HCEC 1CT (cell line): Measurements from ENCODE around the gene MYRFL.
A peak's percentile ranks its signal among the peaks of the same experiment; 100 is the strongest.
"Not testable (repeated sequence)": the region's sequence is repeated elsewhere in the genome, so short reads cannot be mapped to it uniquely, and the experiment has no call there.

ENCODE experiments used
- DNase-seq: peaks from one replicate; pipeline ENCODE4 v3.0.0-alpha.2; 2017

The MYRFL gene

DNA sequence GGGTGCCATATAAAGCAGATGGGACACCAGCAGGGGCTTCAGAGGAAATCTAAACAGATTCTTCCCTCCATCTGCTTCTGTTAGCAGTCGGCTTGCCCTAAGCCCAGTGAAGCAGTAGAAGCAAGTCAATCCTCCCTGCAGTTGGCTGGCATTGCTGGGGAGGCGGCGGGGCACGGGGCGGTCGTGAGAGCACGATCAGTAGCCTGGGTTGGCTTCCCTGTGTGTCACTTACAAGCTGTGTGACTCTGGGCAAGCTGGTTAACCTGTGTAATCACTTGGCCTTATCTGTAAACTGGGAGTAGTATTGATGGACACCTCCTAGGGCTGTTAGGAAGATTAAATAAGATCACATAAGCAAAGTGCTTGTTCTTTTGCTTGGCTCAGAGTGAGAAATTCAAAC is 19.4 kb downstream of the MYRFL start:
- DNase-seq = no peak

DNA sequence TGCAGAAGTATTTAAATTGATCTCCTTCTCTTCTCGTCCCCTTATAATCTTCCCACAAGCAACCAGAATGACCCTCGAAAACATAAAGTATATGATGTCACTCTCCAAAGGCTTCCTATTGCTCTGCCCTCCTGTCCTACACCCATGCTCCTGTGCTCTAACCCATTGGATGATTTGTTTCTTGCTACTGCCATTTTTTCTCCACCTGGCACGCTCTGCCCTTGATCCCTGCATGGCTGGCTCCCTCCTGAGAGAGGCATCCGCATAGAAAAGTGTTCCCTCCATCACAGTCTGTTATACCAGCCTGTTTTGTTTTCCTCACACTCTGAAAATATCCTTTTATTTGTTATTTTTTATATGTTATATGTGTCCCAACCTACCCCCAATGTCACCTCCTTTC is 19.8 kb downstream of the MYRFL start:
- no peak for DNase-seq

DNA sequence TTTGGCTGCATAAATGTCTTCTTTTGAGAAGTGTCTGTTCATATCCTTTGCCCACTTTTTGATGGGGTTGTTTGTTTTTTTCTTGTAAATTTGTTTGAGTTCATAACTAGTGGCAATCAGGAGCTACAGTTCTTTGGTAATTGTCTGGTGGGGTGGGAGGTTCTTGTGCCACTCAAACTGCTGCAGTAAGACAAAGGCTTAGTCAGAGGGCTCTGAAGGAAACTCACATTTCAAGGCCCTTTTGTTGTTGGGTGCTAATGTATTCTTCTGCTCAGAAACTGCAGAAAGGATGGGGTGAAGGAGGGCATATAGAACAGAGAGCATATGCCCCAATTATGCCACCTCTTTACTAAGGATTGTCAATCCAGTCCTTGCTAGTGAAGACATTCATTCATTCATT is 21.9 kb downstream of the MYRFL start:
- DNase-seq = no peak

GRCh38 chr12:69851976-69852375 is 26.9 kb downstream of the MYRFL start:
- DNase-seq = no peak

DNA sequence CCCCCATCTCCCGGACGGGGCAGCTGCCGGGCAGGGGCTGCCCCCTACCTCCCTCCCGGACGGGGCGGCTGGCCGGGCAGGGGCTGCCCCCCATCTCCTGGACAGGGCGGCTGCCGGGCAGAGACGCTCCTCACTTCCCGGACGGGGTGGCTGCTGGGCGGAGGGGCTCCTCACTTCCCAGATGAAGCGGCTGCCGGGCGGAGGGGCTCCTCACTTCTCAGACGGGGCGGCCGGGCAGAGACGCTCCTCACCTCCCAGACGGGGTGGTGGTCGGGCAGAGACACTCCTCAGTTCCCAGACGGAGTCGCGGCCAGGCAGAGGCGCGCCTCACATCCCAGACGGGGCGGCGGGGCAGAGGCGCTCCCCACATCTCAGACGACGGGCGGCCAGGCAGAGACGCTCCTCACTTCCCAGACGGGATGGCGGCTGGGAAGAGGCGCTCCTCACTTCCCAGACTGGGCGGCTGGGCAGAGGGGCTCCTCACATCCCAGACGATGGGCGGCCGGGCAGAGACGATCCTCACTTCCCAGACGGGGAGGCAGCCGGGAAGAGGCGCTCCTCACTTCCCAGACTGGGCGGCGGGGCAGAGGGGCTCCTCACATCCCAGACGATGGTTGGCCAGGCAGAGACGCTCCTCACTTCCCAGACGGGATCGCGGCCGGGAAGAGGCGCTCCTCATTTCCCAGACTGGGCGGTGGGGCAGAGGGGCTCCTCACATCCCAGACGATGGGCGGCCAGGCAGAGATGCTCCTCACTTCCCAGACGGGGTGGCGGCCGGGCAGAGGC is 28.3 kb downstream of the MYRFL start:
- not testable (repeated sequence) for DNase-seq

DNA sequence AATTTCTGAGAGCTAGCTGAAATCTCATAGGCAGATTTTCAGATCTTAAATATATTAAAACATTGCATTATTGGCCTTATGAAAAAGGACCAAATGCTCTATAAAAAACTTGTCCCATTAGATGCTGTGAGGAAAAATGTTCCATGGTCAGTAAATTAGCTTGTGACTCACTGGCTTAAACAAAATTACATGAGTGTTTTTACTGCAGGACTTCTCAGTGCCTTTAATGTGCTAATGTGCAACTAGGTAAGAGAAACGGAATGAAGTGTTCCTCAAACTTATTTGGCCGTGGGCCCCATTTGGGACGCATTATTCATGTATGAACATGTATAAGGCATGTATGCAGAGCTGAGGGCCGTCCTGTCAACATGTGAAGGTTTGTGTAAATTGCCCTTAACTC is 41.7 kb downstream of the MYRFL start:
- DNase-seq = no peak

DNA sequence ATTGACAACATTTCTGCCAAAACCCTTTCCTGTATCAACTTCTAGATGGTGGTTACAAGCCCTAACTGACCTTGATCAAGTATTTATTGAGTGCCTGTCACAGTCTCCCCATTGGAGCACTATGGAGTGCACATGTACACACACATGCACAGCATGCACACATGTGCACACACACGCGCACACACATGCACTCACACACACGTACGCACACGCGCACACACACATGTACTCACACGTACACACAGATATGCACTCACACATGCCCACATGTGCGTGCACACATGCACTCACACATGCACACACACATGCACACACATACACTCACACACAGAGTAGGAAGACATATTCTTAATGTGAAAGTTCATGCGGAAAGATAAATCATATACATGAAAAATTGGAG is 43.7 kb downstream of the MYRFL start:
- no peak for DNase-seq

DNA sequence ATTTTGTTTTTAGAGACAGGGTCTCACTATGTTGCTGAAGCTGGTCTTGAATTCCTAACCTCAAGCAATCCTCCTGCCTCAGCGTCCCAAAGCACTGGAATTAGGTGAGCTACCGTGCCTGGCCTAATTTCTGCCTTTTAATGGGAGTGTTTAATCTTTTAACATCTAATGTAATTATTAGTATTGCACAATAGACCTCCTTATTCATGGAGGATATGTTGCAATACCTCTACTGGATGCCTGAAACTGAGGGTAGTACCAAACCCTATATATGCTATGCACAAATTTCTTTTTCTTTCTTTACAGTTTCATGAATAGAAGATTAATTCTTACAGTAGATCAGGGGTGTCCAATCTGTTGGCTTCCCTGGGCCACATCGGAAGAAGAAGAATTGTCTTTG is 47.8 kb downstream of the MYRFL start:
- DNase-seq = peak; percentile 25

GRCh38 chr12:69873429-69873828 is 48.4 kb downstream of the MYRFL start:
- no peak for DNase-seq

DNA sequence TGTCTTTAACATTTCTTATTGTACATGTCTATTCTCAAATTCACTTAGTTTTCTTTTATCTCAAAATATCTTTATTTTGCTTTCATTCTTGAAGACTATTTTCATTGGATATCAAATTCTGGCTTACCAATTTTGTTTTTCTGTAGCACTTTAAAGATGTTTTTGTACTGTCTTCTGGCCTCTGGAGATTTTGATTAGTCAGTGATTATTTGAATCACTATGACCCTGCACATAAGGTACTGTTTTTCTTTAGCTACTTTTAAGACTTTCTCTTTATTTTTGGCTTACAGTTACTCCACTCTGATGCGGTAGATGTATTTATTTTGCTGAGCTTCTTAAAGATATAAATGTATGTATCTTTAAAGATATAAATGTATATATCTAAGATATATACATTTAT is 49.6 kb downstream of the MYRFL start:
- DNase-seq = no peak

GRCh38 chr12:69875416-69875935 is 50.4 kb downstream of the MYRFL start:
- no peak for DNase-seq

- peak; percentile 59 for DNase-seq
These were observed 54.3 kb downstream of the MYRFL start for GRCh38 chr12:69879007-69879960.

- DNase-seq = no peak
These were observed 55.5 kb downstream of the MYRFL start for GRCh38 chr12:69880571-69880970.

GRCh38 chr12:69881771-69882170 is 56.7 kb downstream of the MYRFL start:
- no peak for DNase-seq

DNA sequence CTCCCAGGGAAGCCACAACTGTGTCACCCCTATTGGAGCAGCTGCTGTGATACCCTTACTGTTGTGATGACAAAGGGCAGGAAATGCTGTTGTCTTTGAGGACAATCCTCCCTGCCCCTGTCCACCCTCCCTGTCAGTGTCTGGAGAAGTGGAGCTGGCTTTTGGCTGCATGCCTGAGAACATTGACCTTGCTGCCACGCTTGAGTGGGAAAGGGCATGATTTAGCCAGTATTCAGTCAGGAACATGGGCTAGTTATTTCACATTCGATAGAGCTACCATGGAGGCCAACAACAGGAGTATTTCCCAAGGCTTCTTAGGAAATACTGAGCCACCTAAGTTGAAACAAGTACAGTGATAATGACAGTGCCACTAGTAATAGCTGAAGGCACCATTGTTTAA is 59.4 kb downstream of the MYRFL start:
- no peak for DNase-seq

- no peak for DNase-seq
These were observed 60.6 kb downstream of the MYRFL start for GRCh38 chr12:69885658-69886057.

GRCh38 chr12:69886109-69886508 is 61.1 kb downstream of the MYRFL start:
- no peak for DNase-seq

DNA sequence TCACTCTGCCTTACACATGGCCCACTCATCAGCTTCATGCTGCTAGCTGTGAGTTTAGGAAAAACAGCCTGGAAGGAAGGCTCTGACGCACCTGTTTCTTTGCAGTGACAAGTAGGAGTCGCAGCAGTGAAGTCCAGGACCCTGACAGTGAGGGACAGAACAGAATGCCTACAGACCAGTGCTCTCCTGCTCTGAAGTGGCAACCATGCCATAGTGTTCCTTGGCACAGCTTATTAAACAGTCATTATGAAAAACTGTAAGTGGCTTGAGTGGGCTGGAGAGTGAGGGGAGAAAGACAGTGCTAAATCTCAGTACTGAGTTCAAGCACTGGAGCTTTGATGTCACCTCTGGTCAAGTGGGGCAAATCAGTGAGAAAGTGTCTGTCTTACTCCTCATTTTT is 61.7 kb downstream of the MYRFL start:
- DNase-seq = no peak

- DNase-seq = no peak
These were observed 63.9 kb downstream of the MYRFL start for GRCh38 chr12:69888901-69889300.

DNA sequence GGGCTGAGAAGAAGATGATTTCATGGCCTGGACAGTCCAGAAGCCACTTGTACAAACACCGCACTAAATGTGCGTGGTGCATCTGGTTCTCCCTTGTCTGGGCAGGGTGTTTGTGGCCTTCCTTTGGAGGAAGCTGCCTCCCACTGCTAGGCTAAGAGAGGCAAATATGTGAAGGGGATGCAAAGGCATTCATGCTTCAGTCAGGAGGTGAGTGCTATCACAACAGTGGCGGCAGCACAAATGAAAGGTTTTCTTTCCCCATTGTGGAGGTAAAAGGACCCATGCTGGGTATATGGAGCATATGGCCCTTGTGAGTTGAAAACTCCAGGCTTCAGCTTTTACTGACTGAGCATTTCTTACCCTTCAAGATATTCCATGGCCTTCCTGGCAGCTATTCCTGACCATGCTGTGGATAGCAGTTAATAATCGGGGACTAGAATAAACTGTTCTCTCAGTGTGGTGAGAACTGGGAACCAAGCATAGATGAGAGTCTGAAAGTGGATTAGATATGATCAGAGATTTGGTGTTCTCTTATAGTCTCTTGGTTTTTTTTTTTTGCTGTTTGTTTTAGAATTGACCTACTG is 69.9 kb downstream of the MYRFL start:
- DNase-seq = no peak

DNA sequence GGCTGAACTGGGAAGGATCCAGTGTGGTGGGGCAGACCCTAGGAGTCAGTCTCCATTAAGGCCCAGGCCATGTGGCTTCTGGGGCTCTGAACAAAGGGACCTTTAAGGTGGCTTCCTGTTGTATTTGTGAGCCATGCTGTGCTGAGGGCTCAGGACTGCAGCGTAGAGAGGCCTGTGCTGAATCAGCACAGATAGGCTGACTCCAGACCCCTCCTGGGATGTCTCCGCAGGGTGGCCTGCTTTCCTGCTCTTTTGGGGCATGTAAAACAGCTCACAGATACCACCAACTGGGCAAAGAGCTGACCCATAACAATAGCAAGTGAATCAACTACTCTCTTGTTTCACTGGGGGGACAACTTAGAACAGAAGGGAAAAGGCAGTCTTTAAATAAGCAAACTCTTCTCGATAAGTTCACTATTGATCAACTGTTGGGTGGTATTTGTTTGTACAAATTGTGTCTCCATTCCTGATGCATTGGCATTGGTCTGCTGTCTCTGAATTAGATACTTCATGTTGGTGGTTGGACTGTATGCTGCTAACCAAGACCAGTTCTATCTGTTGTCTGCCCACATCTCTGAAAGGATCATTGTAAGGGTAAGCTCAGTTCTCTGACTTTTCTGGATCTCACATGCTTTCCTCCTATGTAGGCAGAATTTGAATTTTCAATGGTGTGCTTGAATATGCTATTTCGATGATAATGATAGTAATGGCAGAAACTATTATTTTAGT is 71.8 kb downstream of the MYRFL start:
- DNase-seq = no peak

GRCh38 chr12:69897744-69898143 is 72.7 kb downstream of the MYRFL start:
- DNase-seq = peak; percentile 84

- DNase-seq = peak; percentile 49
These were observed 73.2 kb downstream of the MYRFL start for GRCh38 chr12:69898236-69898635.
